Epithelial cell of esophagus (primary cell): ENCODE results near the gene HLA-DMA.
A peak's percentile ranks its signal among the peaks of the same experiment; 100 is the strongest.

ENCODE experiments used
- DNase-seq: peaks from one replicate; pipeline ENCODE4 v3.0.0; 2010; ENCODE audit warnings: low read depth
- H3K4me3 ChIP-seq: 2 replicates; pipeline ENCODE4 v1.5.1; 2011; ENCODE audit warnings: mild to moderate bottlenecking, low read length, control low read depth
- CTCF ChIP-seq: IDR thresholded peaks from 2 replicates; pipeline ENCODE4 v1.5.1; 2011; ENCODE audit warnings: low read depth, mild to moderate bottlenecking, low read length, control low read depth, inconsistent platforms; ENCODE audit not compliant: insufficient read depth; ENCODE audit errors: missing control alignments

Gene HLA-DMA

GRCh38 chr6:32970413-32971241 is 17.7 kb upstream of the HLA-DMA start:
- TF ChIP-seq CTCF = no peak
- DNase-seq = peak; percentile 88
- peak overlapping the region; percentile 89 for H3K4me3 ChIP-seq

DNA sequence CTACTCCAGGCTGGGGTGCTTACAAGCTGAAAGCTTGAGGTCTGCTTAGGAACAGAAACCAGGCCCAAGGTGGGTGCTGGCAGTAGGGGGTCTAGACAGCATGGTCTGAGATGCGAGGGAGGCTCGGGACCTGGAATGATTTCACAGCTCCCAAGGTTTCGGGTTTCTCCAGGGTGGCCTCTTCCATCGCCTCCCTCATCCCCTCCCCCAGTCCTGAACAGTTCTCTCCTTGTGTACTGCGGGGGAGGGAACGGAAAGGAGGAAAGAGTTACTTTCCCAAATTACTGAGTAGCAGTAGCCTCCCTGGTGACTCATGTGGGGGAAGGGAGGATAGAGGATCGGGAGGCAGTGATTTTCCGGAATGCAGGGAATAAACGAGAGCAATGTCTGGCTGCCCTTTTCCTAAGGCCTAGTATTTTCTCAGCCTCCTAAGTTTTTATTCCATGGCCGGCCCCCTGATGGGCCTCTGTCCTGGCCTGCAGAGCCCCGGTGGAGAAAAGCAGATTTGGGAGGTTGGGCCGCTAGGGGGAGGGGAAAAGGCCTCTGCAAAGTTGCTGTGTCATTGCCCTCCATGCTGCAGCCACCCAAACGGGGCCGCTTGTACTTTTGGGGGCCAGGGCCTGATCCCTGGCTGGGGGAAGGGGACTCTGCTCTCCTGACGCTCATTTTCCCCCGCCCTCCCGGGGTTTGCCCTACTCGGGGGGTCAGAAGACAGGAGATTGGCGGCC is 17.0 kb upstream of the HLA-DMA start:
- peak; percentile 39 for TF ChIP-seq CTCF
- DNase-seq = peak; percentile 93
- peak overlapping the region; percentile 89 for H3K4me3 ChIP-seq

GRCh38 chr6:32968867-32969684 is 16.2 kb upstream of the HLA-DMA start:
- peak; percentile 29 for TF ChIP-seq CTCF
- DNase-seq = peak; percentile 77
- peak overlapping the region; percentile 89 for H3K4me3 ChIP-seq

GRCh38 chr6:32968093-32968866 is 15.4 kb upstream of the HLA-DMA start, which contains the start of gene BRD2:
Gene BRD2 (plus strand): TSS chr6:32968594. CDS start chr6:32972899, 4,305 bp downstream.
- DNase-seq = peak; percentile 96
- peak within 1 kb of the TSS; percentile 89 for H3K4me3 ChIP-seq
- TF ChIP-seq CTCF = no peak

GRCh38 chr6:32967151-32968091 is 14.5 kb upstream of the HLA-DMA start:
- DNase-seq = peak; percentile 56
- peak overlapping the region; percentile 89 for H3K4me3 ChIP-seq
- peak; percentile 64 for TF ChIP-seq CTCF
